HG02970 (cell line): ENCODE measurements around the gene TMSB10.
"Not testable (repeated sequence)": the region's sequence is repeated elsewhere in the genome, so short reads cannot be mapped to it uniquely, and the experiment has no call there.

Source experiments
- ATAC-seq: cut with Tn5 transposase; IDR thresholded peaks from one replicate; pipeline ENCODE4 v1.9.1; 2021; ENCODE audit warnings: mild to moderate bottlenecking, moderate library complexity, moderate number of reproducible peaks; ENCODE audit not compliant: unreplicated experiment, low FRiP score

The TMSB10 gene

DNA sequence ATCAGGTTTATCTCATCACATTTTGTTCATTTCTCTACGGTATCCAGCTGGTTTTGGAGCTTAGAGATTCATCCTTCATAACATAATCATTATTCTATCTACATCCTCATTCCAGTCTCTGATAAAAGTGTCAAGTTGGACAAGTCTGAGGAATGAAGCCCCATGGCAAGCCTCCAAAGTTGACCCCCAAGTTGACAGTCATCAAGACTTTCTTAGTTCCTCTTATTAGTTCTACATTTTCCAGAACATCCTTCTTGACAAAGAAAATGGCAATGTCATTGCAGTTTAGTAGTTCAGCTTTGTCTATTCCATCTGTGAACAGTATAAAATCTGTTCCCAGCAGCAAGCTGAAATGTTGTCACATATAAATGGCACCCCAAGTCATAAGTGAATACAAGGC, 4.5 kb upstream of the TMSB10 start:
- no peak for ATAC-seq

GRCh38 chr2:84901593-84902120, 3.8 kb upstream of the TMSB10 start:
- no peak for ATAC-seq

GRCh38 chr2:84902526-84902925, 2.9 kb upstream of the TMSB10 start:
- ATAC-seq = no peak

GRCh38 chr2:84904151-84904550, 1.3 kb upstream of the TMSB10 start:
- no peak for ATAC-seq

- no peak for ATAC-seq
These were observed 710 bp upstream of the TMSB10 start for GRCh38 chr2:84904717-84905174.

GRCh38 chr2:84906108-84906899, 848 bp downstream of the TMSB10 start:
- peak; percentile 28 for ATAC-seq

DNA sequence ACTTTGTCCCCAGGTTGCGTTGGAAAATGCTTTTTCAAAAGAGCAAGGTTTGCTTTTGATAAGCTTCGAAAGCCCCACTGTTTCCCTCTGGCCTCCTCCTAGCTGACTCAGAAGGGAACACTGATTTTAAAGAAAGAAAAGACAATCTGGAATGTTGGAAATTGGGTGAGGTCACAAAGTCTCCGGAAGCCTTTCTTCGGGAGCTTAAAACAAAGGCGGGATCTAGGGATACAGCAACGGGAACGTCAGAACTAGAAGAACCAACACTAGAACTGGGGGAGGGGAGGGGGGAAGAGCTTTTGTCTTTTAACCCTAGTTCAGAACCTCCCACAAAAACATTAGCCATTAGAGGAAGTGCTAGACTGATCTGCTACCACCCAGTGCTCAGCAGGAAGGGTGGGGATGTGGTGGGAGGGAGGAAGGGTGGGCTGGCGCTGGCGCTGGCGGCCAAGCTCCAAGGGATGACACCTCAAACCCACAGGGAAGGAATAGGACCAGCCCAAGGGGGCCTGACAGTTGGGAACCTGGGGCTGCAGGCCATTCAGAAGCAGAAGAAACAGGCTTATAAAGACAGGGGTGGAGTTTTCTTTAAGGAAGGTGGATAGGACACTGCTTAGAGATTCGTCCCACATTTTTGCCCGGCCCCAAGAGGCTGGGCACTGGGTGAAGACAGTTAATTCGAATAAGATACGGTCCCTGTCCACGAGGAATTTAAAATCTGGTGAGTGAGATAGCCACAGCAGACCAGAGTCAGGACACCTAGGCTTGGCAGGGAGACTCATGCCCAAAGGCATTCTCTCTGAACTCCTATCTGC, 1.7 kb downstream of the TMSB10 start:
- ATAC-seq = no peak

DNA sequence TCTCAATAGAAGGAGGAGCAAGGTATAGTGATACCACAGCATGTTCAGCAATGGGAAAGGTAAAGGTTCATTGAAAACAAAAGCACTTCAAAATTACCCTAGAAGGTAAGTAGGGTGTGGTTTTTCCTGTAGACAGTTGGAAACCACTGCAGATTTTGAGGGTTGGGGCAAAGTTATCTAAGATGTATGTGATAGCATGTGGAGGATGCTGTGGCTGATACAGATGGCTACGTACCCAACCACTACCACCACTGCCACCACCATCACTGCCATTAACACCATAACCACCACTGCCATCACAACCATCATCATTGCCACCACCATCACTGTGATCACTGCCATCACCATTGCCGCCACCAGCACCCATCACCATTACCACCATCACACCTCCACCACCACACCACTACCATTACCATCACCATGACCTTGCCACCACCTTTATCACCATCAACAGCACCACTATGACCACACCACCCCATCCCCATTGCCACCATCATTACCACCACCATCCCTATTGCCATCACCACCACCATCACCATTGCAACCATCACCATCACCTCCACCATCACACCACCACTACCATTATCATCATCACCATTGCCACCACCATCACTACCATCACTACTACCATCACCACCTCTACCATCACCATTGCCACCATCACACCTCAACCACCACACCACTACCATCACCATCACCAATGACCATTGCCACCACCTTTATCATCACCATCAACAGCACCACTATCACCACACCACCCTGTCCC, 3.7 kb downstream of the TMSB10 start:
- ATAC-seq = no peak

GRCh38 chr2:84911135-84911678, 5.8 kb downstream of the TMSB10 start:
- no peak for ATAC-seq

GRCh38 chr2:84912984-84913383, 7.5 kb downstream of the TMSB10 start:
- ATAC-seq = no peak

DNA sequence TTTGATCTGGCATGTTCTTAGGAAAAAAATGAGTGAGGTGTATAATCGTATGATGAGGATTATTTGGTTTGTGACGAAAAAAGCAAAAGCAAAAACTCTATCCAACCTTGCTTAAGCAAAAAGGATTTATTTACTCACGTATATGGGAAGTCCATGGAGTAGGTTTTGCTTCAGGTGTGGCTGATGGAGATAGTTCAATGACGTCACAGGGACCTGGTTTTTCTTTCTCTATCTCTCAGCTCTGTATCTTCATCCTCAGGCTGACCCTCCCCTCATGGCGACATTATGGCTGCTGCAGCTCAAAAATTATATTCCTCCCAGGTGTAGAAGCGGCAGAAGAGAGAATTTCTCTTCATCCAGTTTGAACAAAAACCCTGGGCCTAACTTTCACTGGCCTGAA, 8.9 kb downstream of the TMSB10 start:
- ATAC-seq = no peak

DNA sequence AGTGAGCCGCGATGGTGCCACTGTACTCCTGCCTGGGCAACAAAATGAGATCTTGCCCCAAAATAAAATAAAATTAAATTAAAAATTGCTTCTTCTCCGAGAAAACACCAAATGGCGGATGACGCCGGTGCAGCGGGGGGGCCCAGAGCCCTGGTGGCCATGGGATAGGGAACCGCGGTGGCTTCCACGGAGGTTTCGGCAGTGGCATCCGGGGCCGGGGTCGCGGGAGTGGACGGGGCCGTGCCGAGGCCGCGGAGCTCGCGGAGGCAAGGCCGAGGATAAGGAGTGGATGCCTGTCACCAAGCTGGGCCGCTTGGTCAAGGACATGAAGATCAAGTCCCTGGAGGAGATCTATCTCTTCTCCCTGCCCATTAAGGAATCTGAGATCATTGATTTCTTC, 10.2 kb downstream of the TMSB10 start:
- not testable (repeated sequence) for ATAC-seq

GRCh38 chr2:84917821-84918220, 12.4 kb downstream of the TMSB10 start:
- ATAC-seq = not testable (repeated sequence)

GRCh38 chr2:84918430-84918829, 13.0 kb downstream of the TMSB10 start:
- ATAC-seq = no peak

DNA sequence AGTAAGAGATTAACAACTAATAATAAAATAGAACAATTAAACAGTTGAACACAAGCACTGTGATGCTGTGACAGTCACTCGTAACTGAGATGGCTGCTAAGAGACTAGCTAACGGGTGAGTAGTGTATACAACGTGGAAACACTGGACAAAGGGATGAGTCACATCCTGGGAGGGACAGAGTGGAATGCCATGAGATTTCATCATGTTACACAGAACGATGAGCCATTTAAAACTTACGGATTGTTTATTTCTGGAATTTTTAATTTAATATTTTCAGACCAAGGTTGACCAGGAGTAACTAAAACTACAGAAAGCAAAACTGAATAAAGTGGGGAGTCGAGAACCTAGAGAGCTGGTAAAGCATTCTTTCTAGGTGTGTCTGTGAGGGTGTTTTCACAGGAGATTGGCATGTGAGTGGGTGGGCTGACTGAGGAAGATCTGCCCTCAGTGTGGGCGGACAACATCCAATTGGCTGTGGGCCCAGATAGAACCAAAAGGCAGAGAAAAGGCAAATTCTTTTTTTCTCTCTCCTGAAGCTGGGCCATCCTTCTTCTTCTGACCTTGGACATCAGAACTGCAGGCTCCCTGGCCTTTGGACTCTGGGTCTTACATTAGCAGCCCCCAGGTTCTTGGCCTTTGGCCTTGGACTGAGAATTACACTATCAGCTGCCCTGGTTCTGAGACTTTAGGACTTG, 14.6 kb downstream of the TMSB10 start:
- peak; percentile 31 for ATAC-seq

GRCh38 chr2:84923009-84923408, 17.6 kb downstream of the TMSB10 start:
- no peak for ATAC-seq

- ATAC-seq = no peak
These were observed 19.0 kb downstream of the TMSB10 start for GRCh38 chr2:84924173-84925106.

GRCh38 chr2:84925336-84925723, 19.9 kb downstream of the TMSB10 start:
- ATAC-seq = no peak
